HG02642 (cell line): Measurements from ENCODE around the gene SGCG.
"Not testable (repeated sequence)": the region's sequence is repeated elsewhere in the genome, so short reads cannot be mapped to it uniquely, and the experiment has no call there.

Experiments used
- ATAC-seq: cut with Tn5 transposase; IDR thresholded peaks from one replicate; pipeline ENCODE4 v1.9.1; 2021; ENCODE audit warnings: mild to moderate bottlenecking; ENCODE audit not compliant: unreplicated experiment, poor library complexity

Gene SGCG, protein sequence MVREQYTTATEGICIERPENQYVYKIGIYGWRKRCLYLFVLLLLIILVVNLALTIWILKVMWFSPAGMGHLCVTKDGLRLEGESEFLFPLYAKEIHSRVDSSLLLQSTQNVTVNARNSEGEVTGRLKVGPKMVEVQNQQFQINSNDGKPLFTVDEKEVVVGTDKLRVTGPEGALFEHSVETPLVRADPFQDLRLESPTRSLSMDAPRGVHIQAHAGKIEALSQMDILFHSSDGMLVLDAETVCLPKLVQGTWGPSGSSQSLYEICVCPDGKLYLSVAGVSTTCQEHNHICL

GRCh38 chr13:23180711-23181110 lies at the start of gene SGCG:
TSS of gene SGCG (plus strand) at chr13:23180979. CDS start at chr13:23203695, 22,716 bp downstream.
- no peak for ATAC-seq

- ATAC-seq: no peak
Observed at GRCh38 chr13:23134542-23134941, 46.2 kb upstream of the SGCG start.

GRCh38 chr13:23140492-23140891 lies 40.3 kb upstream of the SGCG start:
- no peak for ATAC-seq

DNA sequence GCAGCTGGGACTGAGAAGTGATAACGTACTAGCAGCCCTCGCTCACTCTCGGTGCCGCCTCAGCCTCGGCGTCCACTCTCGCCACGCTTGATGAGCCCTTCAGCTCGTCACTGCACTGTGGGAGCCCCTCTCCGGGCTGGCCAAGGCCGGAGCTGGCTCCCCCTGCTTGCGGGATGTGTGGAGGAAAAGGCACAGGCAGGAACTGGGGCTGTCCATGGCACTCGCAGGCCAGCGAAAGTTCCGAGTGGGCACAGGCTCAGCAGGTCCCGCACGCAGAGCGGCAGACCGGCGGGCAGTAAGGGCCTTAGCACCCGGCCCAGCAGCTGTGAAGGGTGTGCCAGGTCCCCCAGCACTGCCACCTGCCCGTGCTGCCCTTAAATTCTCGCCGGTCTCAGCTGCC lies 38.8 kb upstream of the SGCG start:
- no peak for ATAC-seq

- ATAC-seq: not testable (repeated sequence)
Observed at GRCh38 chr13:23142607-23143006, 38.2 kb upstream of the SGCG start.

- no peak for ATAC-seq
Observed at GRCh38 chr13:23144431-23144830, 36.3 kb upstream of the SGCG start.

DNA sequence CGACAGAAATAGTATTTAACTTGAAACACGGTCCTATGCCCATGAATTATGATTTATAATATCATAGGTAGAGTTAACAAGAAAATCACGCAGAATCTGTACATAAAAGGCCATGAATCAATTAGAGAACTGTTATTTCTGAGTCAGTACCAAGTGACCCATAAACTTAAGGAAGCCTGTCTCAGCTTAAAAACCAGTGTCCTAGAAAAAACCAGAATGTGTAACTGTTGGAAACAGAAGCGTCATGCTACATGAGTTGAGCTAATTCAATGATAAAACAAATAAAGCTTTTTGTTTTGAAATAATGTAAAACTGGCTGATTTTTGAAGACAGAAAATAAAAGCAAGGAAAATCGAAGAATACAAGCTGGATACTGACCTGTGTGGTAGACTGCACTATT lies 34.8 kb upstream of the SGCG start:
- ATAC-seq: no peak

GRCh38 chr13:23146811-23147625 lies 33.8 kb upstream of the SGCG start:
- no peak for ATAC-seq

GRCh38 chr13:23147827-23148226 lies 33.0 kb upstream of the SGCG start:
- no peak for ATAC-seq

DNA sequence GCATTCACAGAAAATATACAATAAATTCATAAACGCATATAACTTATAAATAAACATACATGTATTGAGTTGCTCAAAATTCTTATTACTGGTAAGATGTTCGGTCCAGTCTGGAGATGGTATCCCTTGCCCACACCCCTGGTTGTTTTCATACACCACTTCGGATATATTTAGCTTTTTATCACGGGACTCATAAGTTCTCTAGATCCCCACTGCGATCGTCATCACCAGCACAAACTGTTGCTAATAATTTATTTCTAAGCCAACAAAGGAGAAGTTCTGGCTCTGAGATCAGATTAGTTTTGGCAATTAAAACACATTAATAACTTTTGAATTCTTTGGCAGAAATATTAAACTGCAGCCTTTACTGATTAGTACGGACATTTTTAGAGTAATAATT lies 23.0 kb upstream of the SGCG start:
- ATAC-seq: no peak

- ATAC-seq: no peak
Observed at GRCh38 chr13:23159205-23159759, 21.5 kb upstream of the SGCG start.

- no peak for ATAC-seq
Observed at GRCh38 chr13:23159760-23160637, 20.8 kb upstream of the SGCG start.

- no peak for ATAC-seq
Observed at GRCh38 chr13:23160638-23161480, 19.9 kb upstream of the SGCG start.

DNA sequence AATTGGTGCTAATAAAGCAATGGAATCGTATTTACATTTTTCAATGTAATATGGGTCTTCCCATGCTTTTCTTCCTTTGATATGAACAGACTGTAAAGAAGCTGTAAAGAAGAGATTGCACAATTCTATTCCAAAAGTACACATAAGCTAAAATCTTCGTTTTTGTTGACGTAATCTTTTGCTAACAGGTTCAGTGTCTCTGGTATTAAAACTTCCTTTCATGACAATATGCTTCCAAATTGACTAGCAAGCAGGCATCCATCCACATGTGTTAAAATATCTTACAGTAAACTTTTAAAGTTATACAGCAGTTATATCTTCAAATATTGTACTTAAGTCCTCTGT lies 19.3 kb upstream of the SGCG start:
- no peak for ATAC-seq

DNA sequence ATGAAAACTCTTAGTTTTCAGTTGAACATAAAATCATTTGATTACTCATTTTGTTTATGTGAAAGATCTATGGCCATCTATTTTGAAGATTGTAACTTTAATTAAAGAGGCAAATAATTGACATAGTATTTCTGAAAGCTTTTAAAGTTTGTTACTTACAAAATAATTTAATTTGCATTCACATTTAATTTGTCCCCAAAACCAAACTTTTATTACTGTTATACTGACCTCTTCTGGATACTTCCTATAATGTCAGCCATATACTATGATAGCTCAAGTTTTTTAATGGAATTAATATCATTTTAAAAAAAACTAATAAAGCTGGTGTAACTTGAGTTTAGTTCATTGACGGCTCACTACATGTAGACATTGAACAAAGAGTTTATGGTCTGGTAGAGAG lies 4.9 kb upstream of the SGCG start:
- ATAC-seq: no peak

- ATAC-seq: no peak
Observed at GRCh38 chr13:23182142-23182541, 1.4 kb downstream of the SGCG start.

DNA sequence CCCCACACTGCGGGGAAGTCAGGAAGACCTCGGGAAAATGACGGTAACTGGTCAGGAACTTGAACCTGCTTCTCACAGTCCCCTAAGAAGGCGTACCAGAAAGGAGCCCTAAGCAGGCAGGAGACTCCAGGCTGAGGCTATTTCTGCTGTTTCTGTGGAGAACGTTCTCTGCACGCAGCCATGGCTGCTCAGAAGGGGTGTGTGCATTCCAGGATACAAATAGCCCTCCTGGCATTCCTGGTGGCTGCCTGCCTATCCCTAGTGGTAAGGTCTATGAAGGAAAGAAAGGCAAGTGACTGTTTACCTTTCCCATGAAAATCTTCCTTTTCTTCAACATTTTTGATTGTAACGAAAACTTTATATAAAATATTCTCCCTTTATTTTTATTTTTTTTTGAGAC lies 2.5 kb downstream of the SGCG start:
- ATAC-seq: no peak

DNA sequence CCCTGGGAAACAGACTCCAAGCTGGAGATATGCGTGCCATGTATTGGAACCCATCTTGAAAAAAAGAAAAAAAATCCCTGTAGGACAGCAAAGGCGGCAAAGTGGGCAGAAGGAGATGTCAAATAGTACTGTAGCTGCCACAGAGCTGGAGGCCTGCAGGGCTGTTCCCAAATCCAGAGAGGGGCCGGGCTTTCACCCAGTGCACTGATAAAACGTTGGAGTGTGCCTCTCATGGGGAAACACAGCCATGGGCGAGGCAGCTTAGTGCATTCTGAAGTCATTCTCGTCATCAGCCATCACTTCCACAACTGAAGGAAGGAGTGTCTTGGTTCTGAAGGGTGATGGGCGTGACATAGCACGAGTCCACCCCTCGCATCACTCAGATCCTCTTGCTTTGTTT lies 4.8 kb downstream of the SGCG start:
- ATAC-seq: no peak

DNA sequence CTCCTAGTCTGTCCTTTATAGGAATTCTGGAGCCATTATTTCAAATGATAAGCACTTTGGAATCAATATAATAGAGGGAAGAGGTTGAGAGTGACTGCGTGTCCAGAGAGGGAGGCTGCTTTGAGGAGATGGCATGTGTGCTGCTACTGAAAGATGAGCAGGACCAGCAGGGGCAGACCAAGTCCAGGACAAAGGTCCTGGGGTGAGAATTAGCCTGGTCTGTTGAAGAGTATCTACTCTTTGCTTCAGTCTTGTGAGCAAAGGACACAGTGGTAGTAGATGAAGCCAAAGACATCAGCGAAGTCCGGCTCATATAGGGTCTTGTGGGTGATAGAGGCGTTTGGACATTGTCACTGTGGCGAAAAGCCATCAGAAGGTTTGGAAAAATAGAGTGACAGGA lies 21.1 kb downstream of the SGCG start:
- no peak for ATAC-seq

- no peak for ATAC-seq
Observed at GRCh38 chr13:23202383-23202782, 21.6 kb downstream of the SGCG start.
